Jurkat, Clone E6-1 (cell line): ENCODE measurements around the gene CSF2RB.
"Not testable (repeated sequence)": the region's sequence is repeated elsewhere in the genome, so short reads cannot be mapped to it uniquely, and the experiment has no call there.

Experiments
- DNase-seq: peaks from one replicate; pipeline ENCODE4 v3.0.0-alpha.2; 2011; ENCODE audit warnings: low read depth, low spot score
- H3K4me3 ChIP-seq: 2 replicates; pipeline ENCODE4 v1.5.1; 2011; ENCODE audit warnings: mild to moderate bottlenecking, low read length, control low read depth, moderate library complexity

CSF2RB gene

DNA sequence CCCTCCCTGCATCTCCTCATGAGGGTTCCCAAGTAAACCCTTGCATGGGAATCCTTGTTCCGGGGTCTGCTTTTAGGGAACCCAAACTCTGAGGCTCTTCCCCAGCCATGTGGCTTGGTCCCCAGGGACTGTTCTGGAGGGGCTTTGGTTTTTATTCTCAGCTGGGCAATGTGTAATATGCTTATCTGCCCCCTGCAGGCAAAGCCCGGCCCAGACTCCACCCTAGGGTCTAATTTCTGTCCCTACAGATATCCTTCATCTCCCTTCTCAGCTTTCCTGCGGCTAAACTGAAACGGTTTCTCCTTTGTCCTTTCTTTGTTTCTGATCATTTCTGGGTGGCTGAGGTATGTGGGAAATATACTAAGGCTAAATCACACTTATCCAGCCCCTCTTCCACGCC, 68.7 kb downstream of the CSF2RB start:
- DNase-seq: no peak
- H3K4me3 ChIP-seq: no peak overlapping the region

GRCh38 chr22:36985211-36985889, 71.9 kb downstream of the CSF2RB start:
- no peak for DNase-seq
- H3K4me3 ChIP-seq: no peak overlapping the region

DNA sequence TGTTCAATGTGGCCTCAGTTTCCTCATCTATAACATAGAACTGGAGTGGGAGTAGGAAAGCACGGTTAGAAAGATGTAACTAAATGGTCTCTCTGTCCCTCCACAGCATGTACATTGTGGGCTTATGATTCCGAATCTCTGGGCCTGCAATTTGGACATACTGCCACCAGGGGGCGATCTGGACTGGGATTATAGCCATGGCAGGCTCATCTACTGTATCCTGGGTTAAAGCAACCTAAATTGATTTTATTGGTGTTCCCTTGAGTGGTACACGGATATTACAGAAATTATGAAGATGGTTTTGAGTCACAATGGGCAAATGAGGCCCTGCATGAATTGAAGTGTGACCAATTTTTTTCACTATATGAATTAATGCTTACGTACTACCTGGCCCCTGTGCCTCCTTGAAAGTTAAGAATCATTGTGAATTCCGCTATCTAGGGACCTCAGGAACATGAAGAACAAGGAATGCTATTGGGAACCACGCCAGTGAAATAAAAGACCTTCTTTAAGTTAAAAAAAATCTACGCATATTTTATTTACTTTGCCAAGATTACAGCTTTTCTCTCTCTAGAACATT, 72.9 kb downstream of the CSF2RB start:
- DNase-seq: no peak
- no peak overlapping the region for H3K4me3 ChIP-seq

- H3K4me3 ChIP-seq: no peak overlapping the region
- no peak for DNase-seq
Measured at GRCh38 chr22:36988075-36988832, 74.8 kb downstream of the CSF2RB start.

DNA sequence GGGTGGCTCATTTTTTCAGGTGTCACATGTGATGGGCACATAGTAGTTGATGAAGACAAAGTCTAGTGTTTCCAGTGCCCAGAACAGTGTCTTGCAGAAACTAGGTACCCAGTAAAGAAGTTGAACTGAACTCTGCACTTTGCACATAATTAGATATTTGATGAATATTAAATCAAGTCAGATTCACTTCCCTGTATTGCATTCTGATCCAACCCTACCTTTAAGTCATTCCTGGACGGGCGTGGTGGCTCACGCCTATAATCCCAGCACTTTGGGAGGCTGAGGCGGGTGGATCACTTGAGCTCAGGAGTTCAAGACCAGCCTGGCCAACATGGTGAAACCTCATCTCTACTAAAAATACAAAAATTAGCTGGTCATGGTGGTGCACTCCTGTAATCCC, 75.6 kb downstream of the CSF2RB start:
- DNase-seq, H3K4me3 ChIP-seq: not testable (repeated sequence)
